K562 (cell line): ENCODE results near the gene FCSK.

Experiments
- CEBPB ChIP-seq: fragments of 450-650 bp; IDR thresholded peaks from 2 replicates; pipeline ENCODE4 v1.6.1; 2016; ENCODE audit warnings: missing genetic modification characterization, missing compliant biosample characterization
- NFYB ChIP-seq: IDR thresholded peaks from 2 replicates; pipeline ENCODE4 v1.6.1; 2011; ENCODE audit warnings: mild to moderate bottlenecking, moderate library complexity; ENCODE audit not compliant: insufficient read length; ENCODE audit errors: extremely low read depth

DNA sequence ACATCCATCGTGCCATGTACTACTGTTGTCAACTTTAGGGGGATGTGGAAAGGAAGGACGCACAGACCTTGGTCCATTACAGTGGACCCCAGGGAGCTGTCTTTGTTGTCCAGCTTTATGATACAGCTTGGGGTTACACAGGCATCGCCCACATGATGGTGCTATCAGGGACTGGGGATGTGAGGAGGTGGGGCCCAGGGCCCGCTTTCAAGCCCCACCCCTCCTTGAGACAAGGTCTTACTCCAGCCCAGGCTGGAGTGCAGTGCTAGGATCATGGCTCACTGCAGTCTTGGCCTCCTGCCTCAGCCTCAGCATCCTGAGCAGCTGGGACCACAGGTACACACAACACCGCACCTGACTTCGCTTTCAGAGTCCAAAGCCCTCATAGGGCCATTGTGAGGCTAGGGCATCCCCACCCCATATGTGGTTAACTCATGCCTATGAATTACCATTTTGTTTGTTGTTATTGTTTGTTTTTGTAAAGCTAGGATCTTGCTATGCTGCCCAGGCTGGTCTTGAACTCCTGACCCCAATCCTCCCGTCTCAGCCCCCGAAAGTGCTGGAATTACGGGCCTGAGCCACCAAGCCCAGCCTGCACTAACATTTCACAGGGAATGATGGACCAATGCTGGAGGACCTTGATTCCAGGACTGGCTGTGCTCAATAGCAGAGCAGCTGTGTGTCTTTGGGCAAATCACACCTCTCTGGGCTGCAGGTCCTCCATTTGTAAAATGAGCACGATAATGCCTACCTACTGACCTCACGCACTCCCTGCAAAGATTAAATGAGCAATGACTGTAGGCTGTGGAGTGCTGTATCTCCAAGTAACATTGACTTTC, 32.7 kb upstream of the FCSK start:
- TF ChIP-seq CEBPB (tag), result no peak
- TF ChIP-seq NFYB, result no peak
